HepG2 (cell line): ENCODE results near the gene PLD2. TPM values are rescaled to one million over a fixed set of nuclear protein-coding genes. Genes with fewer than 3 reads are reported as not detected.

Source experiments
- BRCA1 ChIP-seq: sonication (generic); formaldehyde crosslinking; IDR thresholded peaks from 2 replicates; pipeline ENCODE4 v1.4.0; 2020; ENCODE audit warnings: missing genetic modification reagents
- HBP1 ChIP-seq: IDR thresholded peaks from 2 replicates; pipeline ENCODE4 v1.6.1; 2016; ENCODE audit warnings: low read depth, control low read depth
- HDAC1 ChIP-seq: sonication (generic); formaldehyde crosslinking; IDR thresholded peaks from 2 replicates; pipeline ENCODE4 v1.5.1; 2020; ENCODE audit warnings: mild to moderate bottlenecking, missing genetic modification reagents
- HMGXB4 ChIP-seq, 2 experiments: sonication (generic) in 1 of 2; formaldehyde crosslinking in 1 of 2; IDR thresholded peaks; 2 replicates each; pipeline versions ENCODE4 v1.4.0 to v1.6.1; 2018 to 2020; ENCODE audit warnings: missing genetic modification reagents in 2 of 2, borderline replicate concordance in 1 of 2, low read depth in 1 of 2, mild to moderate bottlenecking in 1 of 2, missing biosample characterization in 1 of 2
- MTA3 ChIP-seq: sonication (generic); formaldehyde crosslinking; IDR thresholded peaks from 2 replicates; pipeline ENCODE4 v1.4.0; 2020; ENCODE audit warnings: missing genetic modification reagents
- MXD3 ChIP-seq: IDR thresholded peaks from 2 replicates; pipeline ENCODE4 v1.6.1; 2016; ENCODE audit warnings: mild to moderate bottlenecking, missing biosample characterization, missing genetic modification reagents
- NR1H2 ChIP-seq: sonication (generic); formaldehyde crosslinking; IDR thresholded peaks from 2 replicates; pipeline ENCODE4 v1.8.1; 2022; ENCODE audit warnings: low read depth, missing genetic modification reagents, borderline replicate concordance
- PAWR ChIP-seq: sonication (generic); formaldehyde crosslinking; IDR thresholded peaks from 2 replicates; pipeline ENCODE4 v1.4.0; 2020; ENCODE audit warnings: missing genetic modification reagents, mild to moderate bottlenecking, borderline replicate concordance
- SAP130 ChIP-seq: IDR thresholded peaks from 2 replicates; pipeline ENCODE4 v1.6.1; 2016; ENCODE audit warnings: low read depth
- SKIL ChIP-seq: sonication (generic); formaldehyde crosslinking; IDR thresholded peaks from 2 replicates; pipeline ENCODE4 v1.8.0; 2022; ENCODE audit warnings: missing genetic modification reagents, mild to moderate bottlenecking, moderate library complexity, borderline replicate concordance
- SOX5 ChIP-seq: IDR thresholded peaks from 2 replicates; pipeline ENCODE4 v1.6.1; 2016; ENCODE audit warnings: borderline replicate concordance
- YEATS4 ChIP-seq: sonication (generic); formaldehyde crosslinking; IDR thresholded peaks from 2 replicates; pipeline ENCODE4 v1.4.0; 2020; ENCODE audit warnings: missing genetic modification reagents, borderline replicate concordance
- ZNF431 ChIP-seq: sonication (generic); formaldehyde crosslinking; IDR thresholded peaks from 2 replicates; pipeline ENCODE4 v1.9.0; 2022; ENCODE audit warnings: missing genetic modification reagents, low read depth, mild to moderate bottlenecking, borderline replicate concordance
- ZNF547 ChIP-seq: sonication (generic); formaldehyde crosslinking; IDR thresholded peaks from 2 replicates; pipeline ENCODE4 v1.5.1; 2020; ENCODE audit warnings: mild to moderate bottlenecking, missing genetic modification reagents
- ZNF558 ChIP-seq: sonication (generic); formaldehyde crosslinking; IDR thresholded peaks from 2 replicates; pipeline ENCODE4 v1.9.0; 2022; ENCODE audit warnings: mild to moderate bottlenecking, missing genetic modification reagents, borderline replicate concordance
- ZNF589 ChIP-seq: sonication (generic); formaldehyde crosslinking; conservative IDR thresholded peaks from 2 replicates; pipeline ENCODE4 v1.8.0; 2022; ENCODE audit warnings: mild to moderate bottlenecking, moderate library complexity, missing genetic modification reagents
- ZNF777 ChIP-seq: sonication (generic); formaldehyde crosslinking; IDR thresholded peaks from 2 replicates; pipeline ENCODE4 v1.4.0; 2020; ENCODE audit warnings: missing genetic modification reagents
- ZSCAN12 ChIP-seq: sonication (generic); formaldehyde crosslinking; IDR thresholded peaks from 2 replicates; pipeline ENCODE4 v1.9.0; 2021; ENCODE audit warnings: mild to moderate bottlenecking, missing genetic modification reagents
- polyA plus RNA-seq, 8 experiments: library from polyadenylated mRNA; depleted of rRNA in 3 of 8; stranded (reverse) in 7 of 8; unstranded in 1 of 8; fragments of >200 nt; fragmentation: Illumina TruSeq in 4 of 8; extraction: Trizol in 4 of 8; gene quantifications; 2 replicates each; pipeline versions ENCODE4 v1.2.1 to v1.2.3, GENCODE V29; 2011 to 2016; ENCODE audit warnings: low read depth in 4 of 8, missing spikeins in 1 of 8, mixed read lengths in 1 of 8; ENCODE audit not compliant: insufficient read depth in 1 of 8
- total RNA-seq, 5 experiments: library from RNA; depleted of rRNA; stranded (reverse); fragments of >200 nt; fragmentation: Illumina TruSeq; extraction: Trizol; gene quantifications; 2 replicates each; pipeline ENCODE4 v1.2.3, GENCODE V29; 2016; ENCODE audit warnings: low read depth in 1 of 5
- TF ChIP-seq, protein P1 (sequence below): sonication (generic); formaldehyde crosslinking; IDR thresholded peaks from 2 replicates; pipeline ENCODE4 v1.5.0; 2020; ENCODE audit warnings: mild to moderate bottlenecking, missing genetic modification reagents, moderate library complexity

Gene PLD2
- total and polyA plus RNA-seq, 2 of the 13 experiments (the other 11 are each of a cell fraction or from before 2014, with no cell fraction given), result 13.4 to 29.7 TPM

DNA sequence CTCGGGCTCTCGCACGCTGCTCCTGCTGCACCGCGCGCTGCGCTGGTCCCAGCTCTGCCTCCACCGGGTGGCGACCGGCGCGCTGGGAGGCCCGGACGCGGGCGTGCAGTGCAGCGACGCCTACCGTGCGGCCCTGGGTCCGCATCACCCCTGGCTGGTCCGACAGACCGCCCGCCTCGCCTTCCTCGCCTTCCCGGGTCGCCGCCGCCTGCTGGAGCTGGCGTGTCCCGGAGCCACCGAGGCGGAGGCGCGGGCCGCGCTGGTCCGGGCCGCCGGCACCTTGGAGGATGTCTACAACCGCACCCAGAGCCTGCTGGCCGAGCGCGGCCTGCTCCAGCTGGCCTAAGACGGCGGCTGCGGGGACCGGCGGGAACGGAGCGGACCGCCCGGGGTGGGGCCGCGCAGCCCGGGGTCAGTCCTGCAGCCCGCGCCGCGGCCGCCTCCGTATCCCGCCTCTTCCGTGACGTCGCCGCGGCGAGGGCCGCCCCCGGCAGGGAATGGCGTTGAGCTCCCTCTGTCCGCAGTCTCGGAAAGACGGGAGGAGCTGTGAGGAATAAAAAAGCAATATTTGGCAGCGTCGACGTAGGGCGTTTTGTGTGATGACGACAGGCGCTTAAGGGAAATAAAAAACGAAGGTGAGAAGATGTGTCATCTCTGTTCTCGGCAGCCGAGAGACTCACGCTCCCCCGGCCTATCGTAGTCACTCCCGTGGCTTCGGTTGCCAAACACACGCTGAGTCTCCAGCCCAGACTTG, 16.8 kb upstream of the PLD2 start (continued):
- TF ChIP-seq HMGXB4 (CRISPR knock-in tag; IDR thresholded peaks at IDR 0.05; ENCODE audit: borderline replicate concordance in 1 of 2, low read depth in 1 of 2) (peak; percentile 95 to 98), ZNF431 (peak; percentile 76; the same call in 1 of the 2 replicates), YEATS4 (CRISPR knock-in tag) (peak; percentile 80), SAP130 (CRISPR knock-in tag) (peak; percentile 89), SKIL (CRISPR knock-in tag) (peak; percentile 65; the same call in 1 of the 2 replicates), PAWR (CRISPR knock-in tag) (no peak), HBP1 (CRISPR knock-in tag) (no peak), HDAC1 (CRISPR knock-in tag) (peak; percentile 58; the same call in 1 of the 2 replicates), ZSCAN12 (CRISPR knock-in tag) (0 out of 2 replicates have a peak, but pooled peaks have one; percentile 77), BRCA1 (CRISPR knock-in tag) (peak; percentile 57; the same call in 1 of the 2 replicates), ZNF589 (CRISPR knock-in tag) (peak; percentile 95), ZNF547 (CRISPR knock-in tag) (peak; percentile 19; the same call in 1 of the 2 replicates), MXD3 (CRISPR knock-in tag) (no peak; the same call in 1 of the 2 replicates), NR1H2 (CRISPR knock-in tag) (peak; percentile 93; the same call in 1 of the 2 replicates), SOX5 (CRISPR knock-in tag) (0 out of 2 replicates have a peak, but pooled peaks have one; percentile 8), MTA3 (no peak), ZNF777 (CRISPR knock-in tag) (peak; percentile 71; the same call in 1 of the 2 replicates), ZNF558 (CRISPR knock-in tag) (peak; percentile 65; the same call in 1 of the 2 replicates)
- TF ChIP-seq, protein P1, sequence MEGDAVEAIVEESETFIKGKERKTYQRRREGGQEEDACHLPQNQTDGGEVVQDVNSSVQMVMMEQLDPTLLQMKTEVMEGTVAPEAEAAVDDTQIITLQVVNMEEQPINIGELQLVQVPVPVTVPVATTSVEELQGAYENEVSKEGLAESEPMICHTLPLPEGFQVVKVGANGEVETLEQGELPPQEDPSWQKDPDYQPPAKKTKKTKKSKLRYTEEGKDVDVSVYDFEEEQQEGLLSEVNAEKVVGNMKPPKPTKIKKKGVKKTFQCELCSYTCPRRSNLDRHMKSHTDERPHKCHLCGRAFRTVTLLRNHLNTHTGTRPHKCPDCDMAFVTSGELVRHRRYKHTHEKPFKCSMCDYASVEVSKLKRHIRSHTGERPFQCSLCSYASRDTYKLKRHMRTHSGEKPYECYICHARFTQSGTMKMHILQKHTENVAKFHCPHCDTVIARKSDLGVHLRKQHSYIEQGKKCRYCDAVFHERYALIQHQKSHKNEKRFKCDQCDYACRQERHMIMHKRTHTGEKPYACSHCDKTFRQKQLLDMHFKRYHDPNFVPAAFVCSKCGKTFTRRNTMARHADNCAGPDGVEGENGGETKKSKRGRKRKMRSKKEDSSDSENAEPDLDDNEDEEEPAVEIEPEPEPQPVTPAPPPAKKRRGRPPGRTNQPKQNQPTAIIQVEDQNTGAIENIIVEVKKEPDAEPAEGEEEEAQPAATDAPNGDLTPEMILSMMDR, result peak; percentile 84
